ENCODE results near the gene SUMO3.

- TF ChIP-seq POLR2A (IDR thresholded peaks at IDR 0.05): no peak
- TF ChIP-seq, protein P1, sequence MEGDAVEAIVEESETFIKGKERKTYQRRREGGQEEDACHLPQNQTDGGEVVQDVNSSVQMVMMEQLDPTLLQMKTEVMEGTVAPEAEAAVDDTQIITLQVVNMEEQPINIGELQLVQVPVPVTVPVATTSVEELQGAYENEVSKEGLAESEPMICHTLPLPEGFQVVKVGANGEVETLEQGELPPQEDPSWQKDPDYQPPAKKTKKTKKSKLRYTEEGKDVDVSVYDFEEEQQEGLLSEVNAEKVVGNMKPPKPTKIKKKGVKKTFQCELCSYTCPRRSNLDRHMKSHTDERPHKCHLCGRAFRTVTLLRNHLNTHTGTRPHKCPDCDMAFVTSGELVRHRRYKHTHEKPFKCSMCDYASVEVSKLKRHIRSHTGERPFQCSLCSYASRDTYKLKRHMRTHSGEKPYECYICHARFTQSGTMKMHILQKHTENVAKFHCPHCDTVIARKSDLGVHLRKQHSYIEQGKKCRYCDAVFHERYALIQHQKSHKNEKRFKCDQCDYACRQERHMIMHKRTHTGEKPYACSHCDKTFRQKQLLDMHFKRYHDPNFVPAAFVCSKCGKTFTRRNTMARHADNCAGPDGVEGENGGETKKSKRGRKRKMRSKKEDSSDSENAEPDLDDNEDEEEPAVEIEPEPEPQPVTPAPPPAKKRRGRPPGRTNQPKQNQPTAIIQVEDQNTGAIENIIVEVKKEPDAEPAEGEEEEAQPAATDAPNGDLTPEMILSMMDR (IDR thresholded peaks at IDR 0.05): no peak
Observed at GRCh38 chr21:44797775-44798174, 20.1 kb downstream of the SUMO3 start.
